Osteocyte (in vitro differentiated cells): Measurements from ENCODE around the gene CEP20. TPM values are rescaled to one million over a fixed set of nuclear protein-coding genes. Genes with fewer than 3 reads are reported as not detected.

ENCODE experiments used
- DNase-seq: peaks from one replicate; pipeline ENCODE4 v3.0.0; 2021; ENCODE audit warnings: mixed read lengths; ENCODE audit not compliant: unreplicated experiment; ENCODE audit errors: extremely low spot score
- H3K27ac Mint-ChIP-seq: one replicate; pipeline ENCODE4 v1.8.0; 2021; ENCODE audit warnings: mild to moderate bottlenecking, mixed read lengths; ENCODE audit not compliant: unreplicated experiment
- H3K27me3 Mint-ChIP-seq: one replicate; pipeline ENCODE4 v1.8.0; 2021; ENCODE audit warnings: mixed read lengths; ENCODE audit not compliant: unreplicated experiment
- H3K36me3 Mint-ChIP-seq: one replicate; pipeline ENCODE4 v1.8.0; 2021; ENCODE audit warnings: mixed read lengths; ENCODE audit not compliant: unreplicated experiment
- H3K4me1 Mint-ChIP-seq: one replicate; pipeline ENCODE4 v1.8.0; 2021; ENCODE audit warnings: mixed read lengths; ENCODE audit not compliant: unreplicated experiment
- H3K4me3 Mint-ChIP-seq: one replicate; pipeline ENCODE4 v1.8.0; 2021; ENCODE audit warnings: mild to moderate bottlenecking, moderate library complexity, mixed read lengths; ENCODE audit not compliant: unreplicated experiment
- H3K9me3 Mint-ChIP-seq: one replicate; pipeline ENCODE4 v1.8.0; 2021; ENCODE audit warnings: mixed read lengths; ENCODE audit not compliant: unreplicated experiment
- total RNA-seq: library from RNA; stranded (reverse); gene quantifications from 2 replicates; pipeline ENCODE4 v1.2.1, GENCODE V29; 2021
- TF ChIP-seq, protein P1 (sequence below): fragments of 200-600 bp; sonication (generic); IDR thresholded peaks from 2 replicates; pipeline ENCODE4 v1.5.0; 2021; ENCODE audit warnings: antibody characterized with exemption, mild to moderate bottlenecking, moderate library complexity

Gene CEP20
- total RNA-seq, 1 donor from 2014 or later, result 24.3 TPM

DNA sequence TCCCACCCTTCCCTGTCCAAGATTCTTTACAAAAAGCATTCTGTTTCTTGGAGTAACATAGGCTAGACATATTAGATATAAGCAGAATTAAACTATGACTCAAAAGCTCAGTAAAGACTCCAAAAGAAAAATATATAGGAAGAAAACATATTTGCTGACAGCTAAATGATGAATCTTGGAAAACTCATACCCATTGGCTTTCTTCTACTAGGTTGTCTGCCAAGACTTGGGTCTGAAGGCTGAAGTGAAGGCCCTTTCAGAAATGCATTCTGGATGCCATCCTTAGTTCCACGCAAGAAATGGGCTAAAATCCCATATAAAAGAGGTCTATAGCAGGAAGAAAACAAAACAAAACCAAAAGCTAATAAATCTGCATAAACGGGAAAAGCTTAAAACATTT is 15.1 kb downstream of the CEP20 start:
- H3K27me3 Mint-ChIP-seq, result no peaks in the 10 kb centered on the region
- TF ChIP-seq, protein P1, sequence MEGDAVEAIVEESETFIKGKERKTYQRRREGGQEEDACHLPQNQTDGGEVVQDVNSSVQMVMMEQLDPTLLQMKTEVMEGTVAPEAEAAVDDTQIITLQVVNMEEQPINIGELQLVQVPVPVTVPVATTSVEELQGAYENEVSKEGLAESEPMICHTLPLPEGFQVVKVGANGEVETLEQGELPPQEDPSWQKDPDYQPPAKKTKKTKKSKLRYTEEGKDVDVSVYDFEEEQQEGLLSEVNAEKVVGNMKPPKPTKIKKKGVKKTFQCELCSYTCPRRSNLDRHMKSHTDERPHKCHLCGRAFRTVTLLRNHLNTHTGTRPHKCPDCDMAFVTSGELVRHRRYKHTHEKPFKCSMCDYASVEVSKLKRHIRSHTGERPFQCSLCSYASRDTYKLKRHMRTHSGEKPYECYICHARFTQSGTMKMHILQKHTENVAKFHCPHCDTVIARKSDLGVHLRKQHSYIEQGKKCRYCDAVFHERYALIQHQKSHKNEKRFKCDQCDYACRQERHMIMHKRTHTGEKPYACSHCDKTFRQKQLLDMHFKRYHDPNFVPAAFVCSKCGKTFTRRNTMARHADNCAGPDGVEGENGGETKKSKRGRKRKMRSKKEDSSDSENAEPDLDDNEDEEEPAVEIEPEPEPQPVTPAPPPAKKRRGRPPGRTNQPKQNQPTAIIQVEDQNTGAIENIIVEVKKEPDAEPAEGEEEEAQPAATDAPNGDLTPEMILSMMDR, result no peak
- H3K4me1 Mint-ChIP-seq, result peaks cover 20% of the 10 kb centered on the region
- DNase-seq, result no peak
- no peak overlapping the region for H3K27ac Mint-ChIP-seq
- H3K9me3 Mint-ChIP-seq, result no peaks in the 10 kb centered on the region
- peaks cover 16% of the 10 kb centered on the region for H3K36me3 Mint-ChIP-seq
- no peak overlapping the region for H3K4me3 Mint-ChIP-seq

DNA sequence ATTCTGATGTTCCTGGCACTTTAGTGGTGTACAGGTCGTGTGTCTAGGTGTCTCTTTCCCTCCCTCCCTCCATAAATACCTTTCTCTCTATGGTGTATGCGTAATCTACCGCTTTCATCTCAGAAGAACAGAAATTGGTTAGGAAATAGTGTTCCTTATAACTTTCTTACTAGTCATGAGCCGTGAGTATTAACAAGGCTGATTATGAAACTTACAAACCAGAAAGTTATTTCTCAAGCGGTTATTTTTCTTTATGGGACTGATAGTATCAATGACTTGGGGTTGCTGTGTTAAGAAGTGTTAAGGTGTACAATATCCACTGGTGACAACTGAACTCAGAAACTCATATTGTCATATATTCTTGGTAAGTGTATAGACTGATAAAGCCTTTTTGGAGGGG is 18.4 kb downstream of the CEP20 start:
- no peak for DNase-seq
- H3K27me3 Mint-ChIP-seq, result no peaks in the 10 kb centered on the region
- peaks cover 19% of the 10 kb centered on the region for H3K4me1 Mint-ChIP-seq
- H3K9me3 Mint-ChIP-seq, result no peaks in the 10 kb centered on the region
- H3K36me3 Mint-ChIP-seq, result peaks cover 28% of the 10 kb centered on the region
- TF ChIP-seq, protein P1, result no peak
- H3K27ac Mint-ChIP-seq, result no peak overlapping the region
- H3K4me3 Mint-ChIP-seq, result no peak overlapping the region

DNA sequence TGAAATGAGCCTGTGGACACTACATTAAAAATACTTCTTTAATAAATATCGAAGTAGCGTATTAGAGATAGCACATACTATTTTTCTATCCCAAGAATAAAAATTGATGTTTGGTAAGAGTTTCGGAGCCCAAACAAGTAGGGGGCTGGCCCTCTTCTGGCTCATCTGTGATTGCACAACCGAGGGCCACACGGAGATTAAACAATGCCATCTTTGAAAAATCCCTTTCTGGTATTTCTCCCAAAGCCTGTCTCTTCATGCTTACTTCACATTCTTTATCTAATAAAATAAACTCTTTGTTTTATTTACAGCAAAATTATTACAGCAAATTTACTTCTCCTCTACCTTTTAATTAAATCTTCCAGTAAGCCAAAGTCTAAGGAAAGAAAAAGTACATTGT is 22.0 kb downstream of the CEP20 start:
- Mint-ChIP-seq H3K9me3 (no peaks in the 10 kb centered on the region), H3K27ac (no peak overlapping the region), H3K4me3 (no peak overlapping the region), H3K36me3 (peaks cover 28% of the 10 kb centered on the region), H3K27me3 (no peaks in the 10 kb centered on the region), H3K4me1 (peaks cover 10% of the 10 kb centered on the region)
- DNase-seq, result no peak
- TF ChIP-seq, protein P1, result no peak

DNA sequence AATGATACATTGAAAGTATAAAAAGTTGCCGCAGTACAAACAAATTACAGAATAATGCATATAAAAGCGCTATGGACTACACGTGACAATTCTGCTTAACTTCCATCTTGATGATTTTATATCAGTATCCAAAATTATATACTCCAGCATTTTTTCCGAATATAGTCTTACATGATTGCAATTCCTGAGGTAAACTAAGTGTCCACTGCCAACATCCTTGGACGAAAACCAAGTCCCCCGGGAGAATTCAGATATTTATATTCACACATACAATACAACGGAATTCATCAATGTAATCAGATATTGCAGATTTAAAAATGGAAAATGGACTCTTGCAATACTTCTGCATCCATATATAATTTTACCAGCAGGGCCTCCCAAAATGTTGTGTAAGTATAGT is 22.7 kb downstream of the CEP20 start:
- H3K27ac Mint-ChIP-seq, result no peak overlapping the region
- no peak overlapping the region for H3K4me3 Mint-ChIP-seq
- H3K36me3 Mint-ChIP-seq, result peaks cover 28% of the 10 kb centered on the region
- peaks cover 10% of the 10 kb centered on the region for H3K4me1 Mint-ChIP-seq
- no peaks in the 10 kb centered on the region for H3K9me3 Mint-ChIP-seq
- TF ChIP-seq, protein P1, result no peak
- no peaks in the 10 kb centered on the region for H3K27me3 Mint-ChIP-seq
- no peak for DNase-seq

- peaks cover 10% of the 10 kb centered on the region for H3K4me1 Mint-ChIP-seq
- no peak overlapping the region for H3K27ac Mint-ChIP-seq
- TF ChIP-seq, protein P1, result no peak
- no peak for DNase-seq
- H3K9me3 Mint-ChIP-seq, result no peaks in the 10 kb centered on the region
- H3K4me3 Mint-ChIP-seq, result no peak overlapping the region
- peaks cover 23% of the 10 kb centered on the region for H3K36me3 Mint-ChIP-seq
- no peaks in the 10 kb centered on the region for H3K27me3 Mint-ChIP-seq
These were observed 23.5 kb downstream of the CEP20 start for GRCh38 chr16:15864939-15865338.
